Measurements from ENCODE around the gene IDUA. TPM values are rescaled to one million over a fixed set of nuclear protein-coding genes. Genes with fewer than 3 reads are reported as not detected.

The IDUA gene
- total RNA-seq, 5 donors from 2014 or later (not counting 1 experiment from before 2014, with no cell fraction given), result 60.4 to 96.5 (median 78.7) TPM

DNA sequence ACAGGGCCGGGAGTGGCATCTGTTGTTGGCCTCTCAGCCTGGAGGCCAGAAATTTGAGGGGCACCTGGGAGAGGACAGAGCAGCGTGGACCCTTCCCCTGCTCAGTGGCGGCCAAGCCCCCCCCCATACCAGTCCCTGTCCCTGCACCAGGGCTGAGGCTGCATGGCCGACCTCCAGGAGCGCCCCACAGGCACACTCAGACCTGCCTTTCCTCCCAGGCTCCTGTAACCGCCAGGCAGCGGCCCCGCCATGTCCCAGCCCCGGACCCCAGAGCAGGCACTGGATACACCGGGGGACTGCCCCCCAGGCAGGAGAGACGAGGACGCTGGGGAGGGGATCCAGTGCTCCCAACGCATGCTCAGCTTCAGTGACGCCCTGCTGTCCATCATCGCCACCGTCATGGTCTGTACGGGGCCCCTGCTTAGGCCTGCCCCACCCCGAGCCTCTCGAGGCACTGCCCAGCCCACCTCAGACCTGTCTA is 39.3 kb upstream of the IDUA start:
- CTCF ChIA-PET, result no interaction called here
- no peak for DNase-seq
- Histone ChIP-seq H3K4me1 (ENCODE audit: control insufficient read depth in 1 of 2, extremely low read depth in 1 of 2, insufficient read depth in 2 of 2, low read length in 2 of 2) (peaks cover 0 to 8% of the 10 kb centered on the region in 2 experiments), H3K27me3 (replicated peaks in 1 of 2; ENCODE audit: control insufficient read depth in 2 of 2, extremely low read depth in 1 of 2, insufficient read depth in 2 of 2, low read length in 1 of 2) (no peaks in the 10 kb centered on the region), H3K9me3 (no peaks in the 10 kb centered on the region), H3K4me3 (ENCODE audit: control insufficient read depth in 1 of 2, extremely low read depth in 1 of 2, low read length in 1 of 2) (no peak overlapping the region), H3K36me3 (ENCODE audit: control insufficient read depth in 2 of 2, extremely low read depth in 1 of 2, insufficient read depth in 1 of 2, low read length in 1 of 2) (peaks cover 4 to 5% of the 10 kb centered on the region in 2 donors), H3K27ac (ENCODE audit: low read length) (no peak overlapping the region)
- ATAC-seq (replicated peaks in 1 of 4), result no peak
- WGBS (ENCODE audit: insufficient coverage), result 91% methylated on average over 19 of the region's 19 CpGs
- POLR2A ChIA-PET, result no interaction called here
- no peaks in the 10 kb centered on the region for H3K27me3 Mint-ChIP-seq
- peaks cover 6% of the 10 kb centered on the region for H3K36me3 Mint-ChIP-seq
- no peak overlapping the region for H3K27ac Mint-ChIP-seq
- H3K4me3 Mint-ChIP-seq, result no peak overlapping the region
- peaks cover 2 to 20% (median 3%) of the 10 kb centered on the region in 3 donors for H3K4me1 Mint-ChIP-seq
- H3K9me3 Mint-ChIP-seq, result no peaks in the 10 kb centered on the region

DNA sequence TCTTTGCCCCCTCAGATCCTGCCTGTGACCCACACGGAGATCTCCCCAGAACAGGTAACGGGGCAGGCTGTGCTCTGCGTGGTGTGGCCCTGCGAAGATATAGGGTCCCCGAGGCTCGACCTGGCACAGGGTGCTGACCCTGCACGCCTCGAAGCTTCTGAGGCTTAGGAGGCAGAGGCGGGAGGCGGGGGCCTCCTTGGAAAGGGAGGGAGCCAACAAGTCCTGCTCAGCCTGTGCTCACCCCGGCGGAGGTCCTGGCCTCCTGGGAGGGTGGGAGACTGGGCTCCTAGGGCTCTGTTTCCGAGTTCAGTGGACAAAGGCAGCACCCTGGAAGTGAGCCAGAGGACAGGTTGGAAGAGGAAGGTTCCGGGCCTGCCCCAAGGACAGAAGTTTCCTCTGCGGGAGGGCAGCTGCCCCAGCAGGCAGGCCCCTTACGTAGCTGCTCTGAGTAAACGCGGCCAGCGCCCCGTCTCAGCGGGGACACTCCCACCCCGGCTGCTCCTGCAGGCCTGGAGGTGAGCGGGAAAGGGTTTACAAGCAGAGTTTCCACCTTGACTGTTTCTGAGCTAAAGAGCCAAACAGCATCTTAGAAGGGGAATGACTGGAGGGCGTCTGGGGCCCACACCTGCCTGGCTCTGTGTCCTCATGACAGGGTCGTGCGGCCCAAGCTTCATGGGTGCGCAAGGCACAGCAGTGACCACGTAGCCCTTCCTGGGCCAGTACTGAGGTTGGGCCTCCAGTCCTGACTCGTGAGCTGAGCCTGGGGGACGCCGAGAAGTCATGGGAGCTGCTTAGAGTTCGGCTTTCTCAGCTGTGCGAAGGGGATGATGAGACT is 38.5 kb upstream of the IDUA start:
- no peak for ATAC-seq (replicated peaks in 1 of 4)
- 96% methylated on average over 29 of the region's 33 CpGs for WGBS (ENCODE audit: insufficient coverage)

DNA sequence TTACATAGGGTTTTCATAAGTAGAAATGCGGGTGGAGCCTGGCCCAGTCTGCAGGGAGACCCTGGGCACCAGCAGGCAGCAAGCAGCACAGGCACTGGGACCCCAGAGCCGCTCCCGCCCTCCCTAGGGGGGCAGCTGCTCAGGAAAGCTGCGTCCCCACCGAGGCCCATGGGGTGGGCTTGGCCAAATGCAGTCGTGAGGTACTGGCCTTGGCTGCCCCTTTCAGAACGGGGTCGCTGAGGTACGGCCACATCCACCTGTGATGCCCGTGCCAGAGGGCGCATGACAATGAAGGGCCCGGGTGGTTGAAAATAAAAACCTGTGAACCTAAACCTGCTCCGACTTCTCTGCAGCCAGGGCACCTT is 37.9 kb upstream of the IDUA start:
- Histone ChIP-seq H3K4me1 (ENCODE audit: control insufficient read depth in 1 of 2, extremely low read depth in 1 of 2, insufficient read depth in 2 of 2, low read length in 2 of 2) (peaks cover 0 to 8% of the 10 kb centered on the region in 2 experiments), H3K9me3 (no peaks in the 10 kb centered on the region), H3K27me3 (replicated peaks in 1 of 2; ENCODE audit: control insufficient read depth in 2 of 2, extremely low read depth in 1 of 2, insufficient read depth in 2 of 2, low read length in 1 of 2) (no peaks in the 10 kb centered on the region), H3K27ac (ENCODE audit: low read length) (no peak overlapping the region), H3K36me3 (ENCODE audit: control insufficient read depth in 2 of 2, extremely low read depth in 1 of 2, insufficient read depth in 1 of 2, low read length in 1 of 2) (peaks cover 4 to 9% of the 10 kb centered on the region in 2 donors), H3K4me3 (ENCODE audit: control insufficient read depth in 1 of 2, extremely low read depth in 1 of 2, low read length in 1 of 2) (no peak overlapping the region)
- ChIA-PET POLR2A (no interaction called here), CTCF (no interaction called here)
- Mint-ChIP-seq H3K27ac (no peak overlapping the region), H3K9me3 (no peaks in the 10 kb centered on the region), H3K4me1 (peaks cover 2 to 17% (median 3%) of the 10 kb centered on the region in 3 donors), H3K27me3 (no peaks in the 10 kb centered on the region), H3K36me3 (peaks cover 6% of the 10 kb centered on the region), H3K4me3 (no peak overlapping the region)
- ATAC-seq (replicated peaks in 1 of 4) (no peak), DNase-seq (no peak)
- WGBS (ENCODE audit: insufficient coverage), result 93% methylated on average over 13 of the region's 13 CpGs

More for the DNA sequence above, 38.5 kb upstream of the IDUA start:
- POLR2A ChIA-PET, result no interaction called here
- DNase-seq, result no peak
- H3K27me3 Mint-ChIP-seq, result no peaks in the 10 kb centered on the region
- H3K27me3 ChIP-seq (replicated peaks in 1 of 2; ENCODE audit: control insufficient read depth in 2 of 2, extremely low read depth in 1 of 2, insufficient read depth in 2 of 2, low read length in 1 of 2), result no peaks in the 10 kb centered on the region
- no peak overlapping the region for H3K4me3 ChIP-seq (ENCODE audit: control insufficient read depth in 1 of 2, extremely low read depth in 1 of 2, low read length in 1 of 2)
- peaks cover 2 to 20% (median 3%) of the 10 kb centered on the region in 3 donors for H3K4me1 Mint-ChIP-seq
- no peak overlapping the region for H3K27ac ChIP-seq (ENCODE audit: low read length)
- H3K4me1 ChIP-seq (ENCODE audit: control insufficient read depth in 1 of 2, extremely low read depth in 1 of 2, insufficient read depth in 2 of 2, low read length in 2 of 2), result peaks cover 0 to 8% of the 10 kb centered on the region in 2 experiments
- no peaks in the 10 kb centered on the region for H3K9me3 Mint-ChIP-seq
- H3K27ac Mint-ChIP-seq, result no peak overlapping the region
- peaks cover 4 to 5% of the 10 kb centered on the region in 2 donors for H3K36me3 ChIP-seq (ENCODE audit: control insufficient read depth in 2 of 2, extremely low read depth in 1 of 2, insufficient read depth in 1 of 2, low read length in 1 of 2)
- CTCF ChIA-PET, result no interaction called here
- H3K36me3 Mint-ChIP-seq, result peaks cover 6% of the 10 kb centered on the region
- H3K4me3 Mint-ChIP-seq, result no peak overlapping the region
- H3K9me3 ChIP-seq, result no peaks in the 10 kb centered on the region

DNA sequence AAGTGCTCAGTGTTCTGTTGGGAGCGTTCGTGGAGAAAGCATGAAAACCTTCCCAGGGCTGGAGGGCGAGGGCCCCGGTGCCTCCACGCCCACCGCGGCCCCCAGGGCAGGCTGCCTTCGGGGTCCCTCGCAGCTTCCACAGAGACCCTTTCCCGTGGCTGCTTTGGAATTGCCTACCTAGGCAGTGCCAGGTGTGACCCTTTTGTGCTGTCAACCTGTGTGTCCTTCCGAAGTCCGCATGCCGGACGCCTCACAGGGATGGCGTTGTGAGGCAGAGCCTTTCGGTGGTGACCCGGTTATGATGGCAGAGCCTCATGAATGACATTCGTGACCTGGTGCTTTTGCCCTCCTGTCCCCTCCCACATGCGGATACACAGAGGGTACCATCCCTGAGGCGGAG is 37.2 kb upstream of the IDUA start:
- no peak for DNase-seq
- Mint-ChIP-seq H3K27me3 (no peaks in the 10 kb centered on the region), H3K27ac (no peak overlapping the region), H3K4me1 (peaks cover 2 to 17% (median 3%) of the 10 kb centered on the region in 3 donors), H3K36me3 (peaks cover 12% of the 10 kb centered on the region), H3K4me3 (no peak overlapping the region), H3K9me3 (no peaks in the 10 kb centered on the region)
- ChIA-PET CTCF (no interaction called here), POLR2A (interaction anchor here in 1 of 2 donors (0.5 kb wide), 1 partner anchor 546 kb away, joined by 3 read pairs; no protein-coding TSS in a partner anchor)
- WGBS (ENCODE audit: insufficient coverage), result 95% methylated on average over 18 of the region's 20 CpGs
- Histone ChIP-seq H3K4me3 (ENCODE audit: control insufficient read depth in 1 of 2, extremely low read depth in 1 of 2, low read length in 1 of 2) (no peak overlapping the region), H3K4me1 (ENCODE audit: control insufficient read depth in 1 of 2, extremely low read depth in 1 of 2, insufficient read depth in 2 of 2, low read length in 2 of 2) (peaks cover 0 to 8% of the 10 kb centered on the region in 2 experiments), H3K27ac (ENCODE audit: low read length) (no peak overlapping the region), H3K27me3 (replicated peaks in 1 of 2; ENCODE audit: control insufficient read depth in 2 of 2, extremely low read depth in 1 of 2, insufficient read depth in 2 of 2, low read length in 1 of 2) (no peaks in the 10 kb centered on the region), H3K36me3 (ENCODE audit: control insufficient read depth in 2 of 2, extremely low read depth in 1 of 2, insufficient read depth in 1 of 2, low read length in 1 of 2) (peaks cover 8 to 11% of the 10 kb centered on the region in 2 donors), H3K9me3 (no peaks in the 10 kb centered on the region)
- no peak for ATAC-seq (replicated peaks in 1 of 4)

DNA sequence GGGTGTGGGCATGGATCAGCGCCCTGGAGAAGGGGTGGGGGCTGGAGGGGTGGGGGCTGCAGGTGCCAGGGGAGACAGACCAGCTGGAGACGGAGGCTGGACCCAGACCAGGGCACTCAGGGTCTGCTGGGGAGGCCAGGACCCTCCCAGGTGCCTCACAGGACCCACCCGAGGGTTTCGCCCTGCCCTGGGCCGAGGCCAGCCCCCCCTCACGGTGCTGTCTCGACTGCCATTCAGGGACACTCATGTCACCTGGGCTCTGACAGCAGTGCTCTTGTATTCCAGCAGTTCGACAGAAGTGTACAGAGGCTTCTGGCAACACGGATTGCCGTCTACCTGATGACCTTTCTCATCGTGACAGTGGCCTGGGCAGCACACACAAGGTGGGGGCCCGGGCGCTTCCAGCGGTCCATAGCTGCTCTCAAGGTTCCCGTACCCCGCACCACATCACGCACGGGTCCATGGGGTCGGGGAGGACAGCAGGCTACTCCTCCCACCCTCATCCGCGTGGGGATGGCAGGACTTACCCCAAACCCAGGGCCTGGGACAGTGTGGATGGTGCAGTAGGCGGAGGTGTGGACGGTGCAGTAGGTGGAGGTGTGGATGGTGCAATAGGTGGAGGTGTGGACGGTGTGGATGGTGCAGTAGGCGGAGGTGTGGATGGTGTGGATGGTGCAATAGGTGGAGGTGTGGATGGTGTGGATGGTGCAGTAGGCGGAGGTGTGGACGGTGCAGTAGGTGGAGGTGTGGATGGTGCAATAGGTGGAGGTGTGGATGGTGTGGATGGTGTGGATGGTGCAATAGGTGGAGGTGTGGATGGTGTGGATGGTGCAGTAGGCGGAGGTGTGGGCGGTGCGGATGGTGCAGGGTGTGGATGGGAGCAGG is 36.5 kb upstream of the IDUA start:
- peaks cover 12% of the 10 kb centered on the region for H3K36me3 Mint-ChIP-seq
- DNase-seq, result no peak
- POLR2A ChIA-PET, result no interaction called here

DNA sequence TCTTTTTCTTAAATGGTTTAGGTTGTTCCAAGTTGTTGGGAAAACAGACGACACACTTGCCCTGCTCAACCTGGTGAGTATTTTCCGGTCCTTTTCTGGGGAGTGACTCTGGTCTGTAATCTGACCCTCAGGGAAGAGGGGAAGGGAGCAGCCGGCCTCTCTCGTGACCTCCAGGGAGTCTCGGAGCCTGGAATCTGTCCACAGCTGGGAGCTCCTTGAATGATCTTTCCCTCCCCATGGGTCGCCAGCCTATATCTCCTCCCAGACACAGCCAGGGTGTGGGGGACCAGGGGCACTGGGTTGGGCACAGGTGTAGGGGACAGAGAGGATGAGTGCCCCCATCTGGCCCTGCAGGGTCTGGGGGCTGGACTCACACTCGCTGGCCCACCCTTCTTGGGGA is 35.7 kb upstream of the IDUA start:
- ATAC-seq (replicated peaks in 1 of 4), result no peak
- Histone ChIP-seq H3K4me1 (ENCODE audit: control insufficient read depth in 1 of 2, extremely low read depth in 1 of 2, insufficient read depth in 2 of 2, low read length in 2 of 2) (peaks cover 0 to 6% of the 10 kb centered on the region in 2 experiments), H3K36me3 (ENCODE audit: control insufficient read depth in 2 of 2, extremely low read depth in 1 of 2, insufficient read depth in 1 of 2, low read length in 1 of 2) (peaks cover 8 to 13% of the 10 kb centered on the region in 2 donors), H3K27me3 (replicated peaks in 1 of 2; ENCODE audit: control insufficient read depth in 2 of 2, extremely low read depth in 1 of 2, insufficient read depth in 2 of 2, low read length in 1 of 2) (no peaks in the 10 kb centered on the region), H3K4me3 (ENCODE audit: control insufficient read depth in 1 of 2, extremely low read depth in 1 of 2, low read length in 1 of 2) (no peak overlapping the region), H3K27ac (ENCODE audit: low read length) (no peak overlapping the region), H3K9me3 (no peaks in the 10 kb centered on the region)
- no peaks in the 10 kb centered on the region for H3K9me3 Mint-ChIP-seq
- H3K4me3 Mint-ChIP-seq, result no peak overlapping the region
- WGBS (ENCODE audit: insufficient coverage), result 100% methylated on average over 1 of the region's 7 CpGs
- H3K36me3 Mint-ChIP-seq, result peaks cover 8% of the 10 kb centered on the region
- peaks cover 0 to 5% (median 0%) of the 10 kb centered on the region in 3 donors for H3K4me1 Mint-ChIP-seq
- POLR2A ChIA-PET, result no interaction called here
- no peak overlapping the region for H3K27ac Mint-ChIP-seq
- CTCF ChIA-PET, result no interaction called here
- no peaks in the 10 kb centered on the region for H3K27me3 Mint-ChIP-seq
- no peak for DNase-seq

More for the DNA sequence above, 36.5 kb upstream of the IDUA start:
- Mint-ChIP-seq H3K4me3 (no peak overlapping the region), H3K9me3 (no peaks in the 10 kb centered on the region), H3K4me1 (peaks cover under 1 to 13% (median 2%) of the 10 kb centered on the region in 3 donors), H3K27me3 (no peaks in the 10 kb centered on the region), H3K27ac (no peak overlapping the region)
- 88% methylated on average over 19 of the region's 30 CpGs for WGBS (ENCODE audit: insufficient coverage)
- Histone ChIP-seq H3K36me3 (ENCODE audit: control insufficient read depth in 2 of 2, extremely low read depth in 1 of 2, insufficient read depth in 1 of 2, low read length in 1 of 2) (peaks cover 8 to 11% of the 10 kb centered on the region in 2 donors), H3K27me3 (replicated peaks in 1 of 2; ENCODE audit: control insufficient read depth in 2 of 2, extremely low read depth in 1 of 2, insufficient read depth in 2 of 2, low read length in 1 of 2) (no peaks in the 10 kb centered on the region), H3K4me1 (ENCODE audit: control insufficient read depth in 1 of 2, extremely low read depth in 1 of 2, insufficient read depth in 2 of 2, low read length in 2 of 2) (peaks cover 0 to 8% of the 10 kb centered on the region in 2 experiments), H3K4me3 (ENCODE audit: control insufficient read depth in 1 of 2, extremely low read depth in 1 of 2, low read length in 1 of 2) (no peak overlapping the region), H3K9me3 (no peaks in the 10 kb centered on the region), H3K27ac (ENCODE audit: low read length) (no peak overlapping the region)
- no peak for ATAC-seq (replicated peaks in 1 of 4)
- CTCF ChIA-PET, result no interaction called here

All from T-cell (primary cell).